ENCODE measurements around the gene ETNK2. TPM values are rescaled to one million over a fixed set of nuclear protein-coding genes. Genes with fewer than 3 reads are reported as not detected.

Gene ETNK2, protein sequence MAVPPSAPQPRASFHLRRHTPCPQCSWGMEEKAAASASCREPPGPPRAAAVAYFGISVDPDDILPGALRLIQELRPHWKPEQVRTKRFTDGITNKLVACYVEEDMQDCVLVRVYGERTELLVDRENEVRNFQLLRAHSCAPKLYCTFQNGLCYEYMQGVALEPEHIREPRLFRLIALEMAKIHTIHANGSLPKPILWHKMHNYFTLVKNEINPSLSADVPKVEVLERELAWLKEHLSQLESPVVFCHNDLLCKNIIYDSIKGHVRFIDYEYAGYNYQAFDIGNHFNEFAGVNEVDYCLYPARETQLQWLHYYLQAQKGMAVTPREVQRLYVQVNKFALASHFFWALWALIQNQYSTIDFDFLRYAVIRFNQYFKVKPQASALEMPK
- total RNA-seq, result 10 to 100 TPM in 2 of 4 donors, 1 to 10 TPM in 2; 6.7 to 54.4 (median 25.0) TPM

DNA sequence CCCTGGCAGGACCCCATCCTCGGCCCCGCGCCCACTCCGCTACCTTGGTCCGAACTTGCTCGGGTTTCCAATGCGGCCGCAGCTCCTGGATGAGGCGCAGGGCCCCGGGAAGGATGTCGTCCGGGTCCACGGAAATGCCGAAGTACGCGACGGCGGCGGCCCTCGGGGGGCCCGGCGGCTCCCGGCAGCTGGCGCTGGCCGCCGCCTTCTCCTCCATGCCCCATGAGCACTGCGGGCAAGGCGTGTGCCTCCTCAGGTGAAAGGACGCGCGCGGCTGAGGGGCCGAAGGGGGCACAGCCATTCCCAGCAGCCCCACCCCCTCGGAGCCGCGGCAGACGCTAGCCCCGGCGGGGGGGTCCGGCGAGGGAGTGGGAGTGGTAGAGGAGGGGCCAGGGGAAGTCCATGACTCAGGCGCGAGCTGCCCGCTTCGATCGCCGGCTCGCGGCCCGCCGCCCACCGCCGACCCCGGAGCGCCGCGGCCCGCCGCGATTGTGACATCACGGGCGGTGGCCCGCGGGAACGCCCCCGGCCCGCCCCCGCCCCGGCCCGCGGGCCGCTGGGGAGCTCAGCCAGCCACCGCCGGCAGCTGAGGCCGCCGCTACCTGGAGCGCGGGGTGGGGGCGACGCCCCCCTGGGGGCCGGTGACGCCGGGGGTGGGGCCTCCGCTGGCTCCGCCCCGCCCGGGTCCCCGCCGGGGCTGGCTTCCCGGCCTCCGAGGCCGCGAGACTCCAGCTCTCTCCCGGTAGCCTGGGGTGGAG is at the start of gene ETNK2:
Gene ETNK2 (minus strand): TSS at position 493 of the 758 bp plus-strand sequence. CDS start 192 bp downstream, at position 301.
- 0% methylated on average over 1 of the region's 94 CpGs; no CpG with 5 or more reads in 1 of the 2 donors for WGBS, 2 donors
- Histone ChIP-seq H3K27ac (peak within 1 kb of the TSS; percentile 78 to 86 (median 84)), H3K4me3 (peak within 1 kb of the TSS; percentile 47 to 77 (median 68)), H3K27me3 (no peaks in the 10 kb centered on the region), H3K36me3 (peaks cover 0 to 1% (median 0%) of the 10 kb centered on the region in 3 donors), H3K9me3 (no peaks in the 10 kb centered on the region), H3K4me1 (peaks cover 11 to 73% (median 26%) of the 10 kb centered on the region in 3 donors)
- DNase-seq, result no peak
- TF ChIP-seq, protein P1, sequence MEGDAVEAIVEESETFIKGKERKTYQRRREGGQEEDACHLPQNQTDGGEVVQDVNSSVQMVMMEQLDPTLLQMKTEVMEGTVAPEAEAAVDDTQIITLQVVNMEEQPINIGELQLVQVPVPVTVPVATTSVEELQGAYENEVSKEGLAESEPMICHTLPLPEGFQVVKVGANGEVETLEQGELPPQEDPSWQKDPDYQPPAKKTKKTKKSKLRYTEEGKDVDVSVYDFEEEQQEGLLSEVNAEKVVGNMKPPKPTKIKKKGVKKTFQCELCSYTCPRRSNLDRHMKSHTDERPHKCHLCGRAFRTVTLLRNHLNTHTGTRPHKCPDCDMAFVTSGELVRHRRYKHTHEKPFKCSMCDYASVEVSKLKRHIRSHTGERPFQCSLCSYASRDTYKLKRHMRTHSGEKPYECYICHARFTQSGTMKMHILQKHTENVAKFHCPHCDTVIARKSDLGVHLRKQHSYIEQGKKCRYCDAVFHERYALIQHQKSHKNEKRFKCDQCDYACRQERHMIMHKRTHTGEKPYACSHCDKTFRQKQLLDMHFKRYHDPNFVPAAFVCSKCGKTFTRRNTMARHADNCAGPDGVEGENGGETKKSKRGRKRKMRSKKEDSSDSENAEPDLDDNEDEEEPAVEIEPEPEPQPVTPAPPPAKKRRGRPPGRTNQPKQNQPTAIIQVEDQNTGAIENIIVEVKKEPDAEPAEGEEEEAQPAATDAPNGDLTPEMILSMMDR (IDR thresholded peaks at IDR 0.05), result no peak
- no peak for TF ChIP-seq POLR2A (IDR thresholded peaks at IDR 0.05)
- intact Hi-C loops (cut with DNase I), result no loop called here

- no peak for TF ChIP-seq POLR2A (IDR thresholded peaks at IDR 0.05)
- TF ChIP-seq, protein P1 (IDR thresholded peaks at IDR 0.05), result no peak
- intact Hi-C loops (cut with DNase I), result no loop called here
- Histone ChIP-seq H3K9me3 (no peaks in the 10 kb centered on the region), H3K36me3 (no peaks in the 10 kb centered on the region), H3K27ac (no peak overlapping the region), H3K4me1 (peaks cover 0 to 10% (median 0%) of the 10 kb centered on the region in 3 donors), H3K4me3 (no peak overlapping the region), H3K27me3 (peaks cover 0 to 76% (median 0%) of the 10 kb centered on the region in 4 donors)
- 76 to 90% methylated on average over 5 to 7 of the region's 12 CpGs for WGBS, 2 donors
- DNase-seq, result no peak
These were observed 49.6 kb upstream of the ETNK2 start for GRCh38 chr1:204201348-204202040.

DNA sequence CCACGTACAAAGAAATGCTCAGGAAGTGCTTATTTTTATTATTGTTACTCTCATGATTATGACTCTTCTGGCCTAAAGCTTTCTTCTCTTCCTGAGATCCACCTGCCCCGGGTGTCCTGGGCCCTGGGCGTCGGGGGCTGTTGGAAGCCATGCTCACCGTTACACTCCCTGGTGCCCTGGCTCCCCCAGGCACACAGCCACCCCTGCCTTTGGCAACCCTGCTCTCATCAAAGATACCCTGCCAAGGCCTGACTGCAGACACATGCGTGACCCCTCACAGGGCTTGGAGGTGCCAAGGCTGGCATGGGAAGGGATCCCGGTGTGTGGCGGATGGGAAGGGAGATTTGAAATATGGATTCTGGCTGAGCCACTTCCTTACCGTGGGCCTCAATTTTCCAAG is 47.7 kb upstream of the ETNK2 start:
- intact Hi-C loops (cut with DNase I), result no loop called here
- TF ChIP-seq POLR2A (IDR thresholded peaks at IDR 0.05), result no peak
- TF ChIP-seq, protein P1 (IDR thresholded peaks at IDR 0.05), result no peak
- Histone ChIP-seq H3K4me3 (no peak overlapping the region), H3K27me3 (peaks cover 0 to 77% (median 0%) of the 10 kb centered on the region in 4 donors), H3K36me3 (no peaks in the 10 kb centered on the region), H3K4me1 (peaks cover 0 to 10% (median 0%) of the 10 kb centered on the region in 3 donors), H3K27ac (no peak overlapping the region), H3K9me3 (no peaks in the 10 kb centered on the region)
- WGBS, 2 donors, result 74 to 84% methylated on average over 7 of the region's 9 CpGs
- no peak for DNase-seq

DNA sequence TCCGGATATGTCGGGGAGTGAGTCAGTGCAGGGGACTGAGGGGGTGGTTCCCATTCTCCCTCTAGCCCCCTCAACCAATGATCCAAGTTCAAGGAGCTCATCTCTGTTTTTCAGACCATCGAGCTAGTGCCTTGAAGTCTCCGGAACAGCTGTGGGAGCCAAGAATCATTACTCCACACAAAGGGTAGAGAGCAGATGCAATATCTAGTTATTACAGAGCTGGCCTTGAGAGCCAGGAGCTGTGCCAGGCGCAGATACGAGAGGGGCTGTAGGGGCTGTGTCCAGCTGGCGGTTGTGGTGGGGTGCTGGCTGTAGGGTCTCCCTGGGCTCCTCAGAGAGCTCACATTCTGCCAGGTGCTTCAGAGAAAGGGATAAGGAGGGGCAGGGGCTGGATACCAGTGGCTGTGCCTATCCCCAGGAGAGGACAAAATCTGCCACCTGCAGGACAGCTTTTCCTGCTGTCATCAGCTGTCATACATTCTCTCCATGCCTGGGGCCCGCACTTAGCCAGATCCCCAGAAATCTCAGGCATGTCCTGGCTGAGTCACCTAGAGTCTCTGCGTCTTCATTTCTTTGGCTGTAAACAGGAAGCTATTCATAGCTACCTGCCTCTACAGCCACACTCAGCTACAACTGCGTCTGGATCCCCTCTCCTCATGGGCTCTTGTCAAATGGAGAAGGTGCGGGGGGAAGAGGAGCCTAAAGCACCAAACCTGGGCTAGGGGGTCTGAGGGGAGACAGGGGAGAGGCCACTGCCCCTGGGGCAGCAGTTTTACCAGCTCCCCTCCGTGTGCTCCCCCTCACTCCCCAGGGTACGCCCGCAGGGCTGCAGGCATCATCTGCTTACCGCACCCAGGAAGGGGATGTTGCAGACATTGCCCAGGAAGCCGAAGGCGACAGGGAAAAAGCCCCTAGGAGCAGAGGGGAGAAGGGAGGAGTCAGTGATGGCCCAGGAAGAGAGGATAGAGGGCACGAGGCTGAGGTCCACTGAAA is 46.8 kb upstream of the ETNK2 start:
- Histone ChIP-seq H3K4me1 (peaks cover 0 to 10% (median 0%) of the 10 kb centered on the region in 3 donors), H3K27me3 (peaks cover 0 to 82% (median 0%) of the 10 kb centered on the region in 4 donors), H3K36me3 (no peaks in the 10 kb centered on the region), H3K4me3 (no peak overlapping the region), H3K9me3 (no peaks in the 10 kb centered on the region), H3K27ac (no peak overlapping the region)
- intact Hi-C loops (cut with DNase I), result no loop called here
- WGBS, 2 donors, result 46 to 56% methylated on average over 5 to 8 of the region's 18 CpGs
- DNase-seq, result no peak
- TF ChIP-seq, protein P1 (IDR thresholded peaks at IDR 0.05), result peak in 1 of 6 experiments; percentile 30
- no peak for TF ChIP-seq POLR2A (IDR thresholded peaks at IDR 0.05)
